Uterus (tissue), 4 donors: ENCODE results near the gene MVB12A. TPM values are rescaled to one million over a fixed set of nuclear protein-coding genes. Genes with fewer than 3 reads are reported as not detected.

ENCODE experiments used
- DNase-seq, 2 donors: peaks; one replicate each; pipeline ENCODE4 v3.0.0-alpha.2; 2019 to 2020
- H3K27ac ChIP-seq, 2 donors: fragments of 200-600 bp; sonication (generic); 1 replicate in 1 of 2; 2 replicates in 1 of 2; pipeline ENCODE4 v1.5.1; 2016 to 2018
- H3K27me3 ChIP-seq, 2 donors: fragments of 200-600 bp; sonication (generic); one replicate each; pipeline ENCODE4 v1.5.1; 2018 to 2019; ENCODE audit warnings: control low read depth in 1 of 2
- H3K36me3 ChIP-seq, 2 donors: fragments of 200-600 bp; sonication (generic); one replicate each; pipeline ENCODE4 v1.5.1; 2019; ENCODE audit warnings: control low read depth in 1 of 2
- H3K4me1 ChIP-seq, 2 donors: fragments of 200-600 bp; sonication (generic); one replicate each; pipeline ENCODE4 v1.5.1; 2018 to 2019; ENCODE audit warnings: control low read depth in 1 of 2
- H3K4me3 ChIP-seq, 2 donors: fragments of 200-600 bp; sonication (generic); 1 replicate in 1 of 2; 2 replicates in 1 of 2; pipeline ENCODE4 v1.5.1; 2018 to 2019; ENCODE audit warnings: mild to moderate bottlenecking in 1 of 2
- H3K9me3 ChIP-seq, 2 donors: fragments of 200-600 bp; sonication (generic); one replicate each; pipeline ENCODE4 v1.5.1; 2019; ENCODE audit warnings: control low read depth in 1 of 2
- POLR2A ChIP-seq, 2 donors: fragments of 450-650 bp; IDR thresholded peaks; one replicate each; pipeline ENCODE4 v1.6.1; 2016; ENCODE audit warnings: antibody characterized with exemption in 2 of 2, mild to moderate bottlenecking in 1 of 2, moderate library complexity in 1 of 2
- intact Hi-C: fragments of 100-400 bp; cut with DNase I; formaldehyde crosslinking; loops from one replicate; pipeline ENCODE4 v1.15.1; 2023; ENCODE audit warnings: low total_unique reads
- total RNA-seq, 4 donors: library from RNA; depleted of rRNA in 3 of 4; stranded (reverse); fragments of >200 nt in 3 of 4; gene quantifications; one replicate each; pipeline versions ENCODE4 v1.1.0 to v1.2.4, GENCODE V29; 2014 to 2023
- TF ChIP-seq, protein P1 (sequence below), 4 experiments: fragments of 200-600 bp in 2 of 4; fragments of 450-650 bp in 2 of 4; sonication (generic) in 2 of 4; IDR thresholded peaks; one replicate each; pipeline ENCODE4 v1.5.1; 2016 to 2019; ENCODE audit warnings: antibody characterized with exemption in 4 of 4, mild to moderate bottlenecking in 2 of 4, moderate library complexity in 1 of 4
- donor health status: DM: yes; HTN: yes; CAD: no.

The MVB12A gene
- total RNA-seq, 4 donors from 2014 or later = 3.8 to 46.7 (median 26.5) TPM

DNA sequence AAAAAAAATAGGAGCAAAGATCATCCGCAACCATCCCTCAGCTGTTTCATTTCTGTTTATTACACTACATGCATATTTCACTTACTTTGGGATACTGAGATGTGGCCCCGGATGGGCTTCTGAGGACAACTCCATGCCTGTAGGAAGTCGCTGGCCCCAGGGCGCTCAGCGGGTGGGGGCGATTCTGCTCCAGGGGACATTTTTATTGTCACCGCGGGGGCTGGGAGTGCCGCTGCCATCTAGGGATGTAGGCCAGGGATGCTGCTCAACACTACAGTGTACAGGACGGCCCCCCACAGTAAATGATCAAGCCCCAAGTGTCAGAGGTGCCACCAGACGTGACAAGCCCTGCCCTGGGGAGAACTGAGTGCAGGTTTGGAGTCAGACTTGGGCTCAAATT lies 8.0 kb upstream of the MVB12A start:
- intact Hi-C loops = no loop called here
- DNase-seq = no peak

GRCh38 chr19:17414097-17414496 lies 5.8 kb upstream of the MVB12A start:
- no peak for DNase-seq
- no peak for TF ChIP-seq POLR2A (IDR thresholded peaks at IDR 0.05)
- TF ChIP-seq, protein P1, sequence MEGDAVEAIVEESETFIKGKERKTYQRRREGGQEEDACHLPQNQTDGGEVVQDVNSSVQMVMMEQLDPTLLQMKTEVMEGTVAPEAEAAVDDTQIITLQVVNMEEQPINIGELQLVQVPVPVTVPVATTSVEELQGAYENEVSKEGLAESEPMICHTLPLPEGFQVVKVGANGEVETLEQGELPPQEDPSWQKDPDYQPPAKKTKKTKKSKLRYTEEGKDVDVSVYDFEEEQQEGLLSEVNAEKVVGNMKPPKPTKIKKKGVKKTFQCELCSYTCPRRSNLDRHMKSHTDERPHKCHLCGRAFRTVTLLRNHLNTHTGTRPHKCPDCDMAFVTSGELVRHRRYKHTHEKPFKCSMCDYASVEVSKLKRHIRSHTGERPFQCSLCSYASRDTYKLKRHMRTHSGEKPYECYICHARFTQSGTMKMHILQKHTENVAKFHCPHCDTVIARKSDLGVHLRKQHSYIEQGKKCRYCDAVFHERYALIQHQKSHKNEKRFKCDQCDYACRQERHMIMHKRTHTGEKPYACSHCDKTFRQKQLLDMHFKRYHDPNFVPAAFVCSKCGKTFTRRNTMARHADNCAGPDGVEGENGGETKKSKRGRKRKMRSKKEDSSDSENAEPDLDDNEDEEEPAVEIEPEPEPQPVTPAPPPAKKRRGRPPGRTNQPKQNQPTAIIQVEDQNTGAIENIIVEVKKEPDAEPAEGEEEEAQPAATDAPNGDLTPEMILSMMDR (IDR thresholded peaks at IDR 0.05) = no peak
- Histone ChIP-seq H3K4me3 (no peak overlapping the region), H3K9me3 (no peaks in the 10 kb centered on the region), H3K27me3 (no peaks in the 10 kb centered on the region), H3K36me3 (no peaks in the 10 kb centered on the region), H3K27ac (peak overlapping the region; percentile 77 to 84), H3K4me1 (peaks cover 0 to 10% of the 10 kb centered on the region in 2 donors)
- intact Hi-C loops = no loop called here

More for the DNA sequence above, 8.0 kb upstream of the MVB12A start:
- Histone ChIP-seq H3K9me3 (no peaks in the 10 kb centered on the region), H3K4me1 (peaks cover 0 to 10% of the 10 kb centered on the region in 2 donors), H3K36me3 (no peaks in the 10 kb centered on the region), H3K4me3 (no peak overlapping the region), H3K27me3 (no peaks in the 10 kb centered on the region), H3K27ac (peak overlapping the region; percentile 75 to 77)
- TF ChIP-seq, protein P1 (IDR thresholded peaks at IDR 0.05) = no peak
- TF ChIP-seq POLR2A (IDR thresholded peaks at IDR 0.05) = no peak

DNA sequence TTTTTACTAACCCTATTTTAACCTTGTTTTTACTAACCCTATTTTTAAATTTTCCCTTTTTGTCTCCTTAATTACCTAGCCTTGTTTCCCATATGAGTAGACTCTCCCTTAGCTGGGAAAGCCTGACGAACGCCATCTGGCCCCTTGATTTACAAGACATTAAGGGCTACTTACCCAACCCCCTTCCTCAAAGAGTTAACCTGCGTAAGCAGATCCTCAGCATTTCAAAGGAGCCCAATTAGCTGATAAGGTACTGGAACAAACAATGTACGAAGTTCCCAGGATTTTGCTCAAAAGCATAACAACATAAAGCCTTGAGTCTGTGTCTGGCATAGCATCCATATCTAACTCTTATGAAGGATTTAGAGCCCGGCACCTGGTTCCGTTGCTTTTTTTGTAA lies 4.7 kb upstream of the MVB12A start:
- intact Hi-C loops = no loop called here
- TF ChIP-seq, protein P1 (IDR thresholded peaks at IDR 0.05) = no peak
- TF ChIP-seq POLR2A (IDR thresholded peaks at IDR 0.05) = no peak
- DNase-seq = peak; percentile 57 to 84
- H3K4me3 ChIP-seq = peak overlapping the region in 1 of 2 donors; percentile 10
- H3K27me3 ChIP-seq = no peaks in the 10 kb centered on the region
- H3K4me1 ChIP-seq = peaks cover 0 to 10% of the 10 kb centered on the region in 2 donors
- H3K36me3 ChIP-seq = no peaks in the 10 kb centered on the region
- no peaks in the 10 kb centered on the region for H3K9me3 ChIP-seq
- peak overlapping the region; percentile 77 to 84 for H3K27ac ChIP-seq

- Histone ChIP-seq H3K36me3 (no peaks in the 10 kb centered on the region), H3K27ac (peak overlapping the region; percentile 79 to 88), H3K9me3 (no peaks in the 10 kb centered on the region), H3K4me3 (peak overlapping the region in 1 of 2 donors; percentile 42), H3K27me3 (no peaks in the 10 kb centered on the region), H3K4me1 (no peaks in the 10 kb centered on the region)
- no peak for TF ChIP-seq POLR2A (IDR thresholded peaks at IDR 0.05)
- TF ChIP-seq, protein P1 (IDR thresholded peaks at IDR 0.05) = no peak
- no peak for DNase-seq
- intact Hi-C loops = no loop called here
Observed at GRCh38 chr19:17418710-17419109, 1.1 kb upstream of the MVB12A start.

DNA sequence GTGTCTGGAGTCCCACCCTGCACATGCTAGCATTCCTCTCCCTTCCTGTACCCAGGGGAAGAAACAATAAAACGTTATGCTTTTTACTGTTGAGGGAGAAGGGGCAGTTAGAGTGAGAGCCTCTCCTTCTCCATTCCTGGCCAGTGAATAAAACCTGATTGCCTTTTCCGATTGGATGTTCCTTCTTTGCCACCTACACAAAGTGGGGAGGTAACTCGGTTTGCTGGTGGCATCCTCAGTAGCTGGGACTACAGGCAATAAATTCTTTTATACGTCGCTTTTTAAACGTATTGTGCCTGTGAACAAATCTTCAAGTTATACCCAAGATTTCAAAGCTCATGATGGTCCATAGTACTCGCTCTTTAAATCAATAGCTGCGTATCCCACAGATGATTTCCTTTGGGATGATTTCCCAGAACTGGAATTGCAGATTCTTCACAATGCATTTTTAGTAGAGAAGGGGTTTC lies 660 bp upstream of the MVB12A start:
- TF ChIP-seq POLR2A (IDR thresholded peaks at IDR 0.05) = no peak
- intact Hi-C loops = no loop called here
- Histone ChIP-seq H3K9me3 (no peaks in the 10 kb centered on the region), H3K27me3 (no peaks in the 10 kb centered on the region), H3K27ac (peak overlapping the region; percentile 79 to 88), H3K36me3 (no peaks in the 10 kb centered on the region), H3K4me1 (no peaks in the 10 kb centered on the region), H3K4me3 (peak overlapping the region; percentile 42 to 80)
- no peak for DNase-seq
